ENCODE data around the gene PPM1B. TPM values are rescaled to one million over a fixed set of nuclear protein-coding genes. Genes with fewer than 3 reads are reported as not detected.
"Not testable (repeated sequence)": the region's sequence is repeated elsewhere in the genome, so short reads cannot be mapped to it uniquely, and the experiment has no call there.

PPM1B gene
- total and polyA plus RNA-seq, 2 of the 13 experiments (the other 11 are each of a cell fraction or from before 2014, with no cell fraction given), result 24.4 to 25.0 TPM

DNA sequence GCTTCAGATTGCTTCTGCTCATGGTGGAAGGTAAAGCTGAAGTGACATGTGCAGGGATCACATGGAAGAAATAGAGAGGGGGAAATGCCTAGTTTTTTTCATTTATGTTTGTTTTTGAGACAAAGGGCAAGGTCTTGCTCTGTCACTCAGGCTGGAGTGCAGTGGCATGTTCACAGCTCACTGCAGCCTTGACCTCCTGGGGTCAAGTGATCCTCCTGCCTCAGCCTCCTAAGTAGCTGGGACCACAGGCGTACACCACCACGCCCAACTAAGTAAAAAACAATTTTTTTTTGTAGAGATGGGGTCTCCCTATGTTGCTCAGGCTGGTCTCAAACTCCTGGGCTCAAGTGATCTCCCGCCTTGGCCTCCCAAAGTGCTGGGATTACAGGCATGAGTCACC lies 87.0 kb downstream of the PPM1B start:
- H3K27me3 ChIP-seq (ENCODE audit: control insufficient read depth in 1 of 2, insufficient read depth in 2 of 2, low read length in 2 of 2); H2AFZ ChIP-seq (ENCODE audit: low read length); H3K36me3 ChIP-seq (replicated peaks in 1 of 2; ENCODE audit: control insufficient read depth in 1 of 2, insufficient read depth in 2 of 2, low read length in 2 of 2); CTCF ChIA-PET (ENCODE audit: low intra/inter-chr PET ratio, low total read pairs); in situ Hi-C loops (cut with HindIII; ENCODE audit: extremely low pct_ligation_motif_present, low pct_unique_long_range_greater_than_20kb); H3K4me1 ChIP-seq (ENCODE audit: insufficient read depth, low read length); H3K27ac ChIP-seq (ENCODE audit: extremely low read length, insufficient read depth, low read length); H3K4me3 ChIP-seq (replicated peaks in 1 of 3; ENCODE audit: insufficient read depth in 1 of 3, low read depth in 2 of 3, low read length in 3 of 3); BruUV-seq (replicated peaks); POLR2A ChIA-PET; H4K20me1 ChIP-seq (ENCODE audit: insufficient read depth, low read length); FAIRE-seq; DNase-seq (ENCODE audit: low spot score); H3K4me2 ChIP-seq (ENCODE audit: low read depth, low read length); H3K9ac ChIP-seq (ENCODE audit: insufficient read depth, low read depth, low read length); intact Hi-C loops (cut with micrococcal nuclease; ENCODE audit: unreplicated experiment); H3K79me2 ChIP-seq (ENCODE audit: insufficient read depth, low read length); H3K9me3 ChIP-seq (ENCODE audit: low read length); ATAC-seq: not testable (repeated sequence)
- TF ChIP-seq ZMYM4 (CRISPR knock-in tag; IDR thresholded peaks at IDR 0.05) (0 out of 2 replicates have a peak, but pooled peaks have one; percentile 18), ZNF460 (CRISPR knock-in tag; IDR thresholded peaks at IDR 0.05; ENCODE audit: borderline replicate concordance) (peak; percentile 68; the same call in 1 of the 2 replicates), NR2F2 (IDR thresholded peaks at IDR 0.05; ENCODE audit: borderline replicate concordance, low read depth) (0 out of 2 replicates have a peak, but pooled peaks have one; percentile 25), POGZ (CRISPR knock-in tag; IDR thresholded peaks at IDR 0.05) (0 out of 2 replicates have a peak, but pooled peaks have one; percentile 47), ZMYM2 (CRISPR knock-in tag; IDR thresholded peaks at IDR 0.05) (0 out of 2 replicates have a peak, but pooled peaks have one; percentile 17), NR2F1 (CRISPR knock-in tag; IDR thresholded peaks at IDR 0.05) (peak; percentile 59 to 83; a peak in 3 of 4 replicates), ZMYM3 (CRISPR knock-in tag; IDR thresholded peaks at IDR 0.05) (peak; percentile 56; the same call in 1 of the 2 replicates), NR2F6 (IDR thresholded peaks at IDR 0.05) (peak; percentile 73), NR2F6 (CRISPR knock-in tag; IDR thresholded peaks at IDR 0.05) (peak; percentile 84)
- TF ChIP-seq, protein P1, sequence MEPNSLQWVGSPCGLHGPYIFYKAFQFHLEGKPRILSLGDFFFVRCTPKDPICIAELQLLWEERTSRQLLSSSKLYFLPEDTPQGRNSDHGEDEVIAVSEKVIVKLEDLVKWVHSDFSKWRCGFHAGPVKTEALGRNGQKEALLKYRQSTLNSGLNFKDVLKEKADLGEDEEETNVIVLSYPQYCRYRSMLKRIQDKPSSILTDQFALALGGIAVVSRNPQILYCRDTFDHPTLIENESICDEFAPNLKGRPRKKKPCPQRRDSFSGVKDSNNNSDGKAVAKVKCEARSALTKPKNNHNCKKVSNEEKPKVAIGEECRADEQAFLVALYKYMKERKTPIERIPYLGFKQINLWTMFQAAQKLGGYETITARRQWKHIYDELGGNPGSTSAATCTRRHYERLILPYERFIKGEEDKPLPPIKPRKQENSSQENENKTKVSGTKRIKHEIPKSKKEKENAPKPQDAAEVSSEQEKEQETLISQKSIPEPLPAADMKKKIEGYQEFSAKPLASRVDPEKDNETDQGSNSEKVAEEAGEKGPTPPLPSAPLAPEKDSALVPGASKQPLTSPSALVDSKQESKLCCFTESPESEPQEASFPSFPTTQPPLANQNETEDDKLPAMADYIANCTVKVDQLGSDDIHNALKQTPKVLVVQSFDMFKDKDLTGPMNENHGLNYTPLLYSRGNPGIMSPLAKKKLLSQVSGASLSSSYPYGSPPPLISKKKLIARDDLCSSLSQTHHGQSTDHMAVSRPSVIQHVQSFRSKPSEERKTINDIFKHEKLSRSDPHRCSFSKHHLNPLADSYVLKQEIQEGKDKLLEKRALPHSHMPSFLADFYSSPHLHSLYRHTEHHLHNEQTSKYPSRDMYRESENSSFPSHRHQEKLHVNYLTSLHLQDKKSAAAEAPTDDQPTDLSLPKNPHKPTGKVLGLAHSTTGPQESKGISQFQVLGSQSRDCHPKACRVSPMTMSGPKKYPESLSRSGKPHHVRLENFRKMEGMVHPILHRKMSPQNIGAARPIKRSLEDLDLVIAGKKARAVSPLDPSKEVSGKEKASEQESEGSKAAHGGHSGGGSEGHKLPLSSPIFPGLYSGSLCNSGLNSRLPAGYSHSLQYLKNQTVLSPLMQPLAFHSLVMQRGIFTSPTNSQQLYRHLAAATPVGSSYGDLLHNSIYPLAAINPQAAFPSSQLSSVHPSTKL (CRISPR knock-in tag; IDR thresholded peaks at IDR 0.05), result peak; percentile 52
- TF ChIP-seq, protein P2, sequence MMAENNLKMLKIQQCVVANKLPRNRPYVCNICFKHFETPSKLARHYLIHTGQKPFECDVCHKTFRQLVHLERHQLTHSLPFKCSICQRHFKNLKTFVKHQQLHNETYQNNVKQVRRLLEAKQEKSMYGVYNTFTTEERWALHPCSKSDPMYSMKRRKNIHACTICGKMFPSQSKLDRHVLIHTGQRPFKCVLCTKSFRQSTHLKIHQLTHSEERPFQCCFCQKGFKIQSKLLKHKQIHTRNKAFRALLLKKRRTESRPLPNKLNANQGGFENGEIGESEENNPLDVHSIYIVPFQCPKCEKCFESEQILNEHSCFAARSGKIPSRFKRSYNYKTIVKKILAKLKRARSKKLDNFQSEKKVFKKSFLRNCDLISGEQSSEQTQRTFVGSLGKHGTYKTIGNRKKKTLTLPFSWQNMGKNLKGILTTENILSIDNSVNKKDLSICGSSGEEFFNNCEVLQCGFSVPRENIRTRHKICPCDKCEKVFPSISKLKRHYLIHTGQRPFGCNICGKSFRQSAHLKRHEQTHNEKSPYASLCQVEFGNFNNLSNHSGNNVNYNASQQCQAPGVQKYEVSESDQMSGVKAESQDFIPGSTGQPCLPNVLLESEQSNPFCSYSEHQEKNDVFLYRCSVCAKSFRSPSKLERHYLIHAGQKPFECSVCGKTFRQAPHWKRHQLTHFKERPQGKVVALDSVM (CRISPR knock-in tag; IDR thresholded peaks at IDR 0.05), result peak; percentile 93
- WGBS (ENCODE audit: low lambda C conversion rate), result 26% methylated on average over 3 of the region's 3 CpGs
